Effector memory CD4-positive, alpha-beta T cell (primary cell): ENCODE results near the gene RBP2.

Experiments
- DNase-seq, 3 donors: peaks; one replicate each; pipeline ENCODE4 v3.0.0-alpha.2; 2020
- H3K27ac ChIP-seq: 2 replicates; pipeline ENCODE4 v1.7.0; 2013; ENCODE audit warnings: mild to moderate bottlenecking, low read length, moderate library complexity; ENCODE audit not compliant: insufficient read depth, poor library complexity, severe bottlenecking
- H3K27me3 ChIP-seq: replicated peaks from 2 replicates; pipeline ENCODE4 v1.7.0; 2013; ENCODE audit warnings: mild to moderate bottlenecking, low read length; ENCODE audit not compliant: insufficient read depth, control insufficient read depth, poor library complexity, severe bottlenecking
- H3K36me3 ChIP-seq: 2 replicates; pipeline ENCODE4 v1.7.0; 2013; ENCODE audit warnings: mild to moderate bottlenecking, low read length, moderate library complexity; ENCODE audit not compliant: control insufficient read depth, insufficient read depth
- H3K4me1 ChIP-seq: 2 replicates; pipeline ENCODE4 v1.7.0; 2013; ENCODE audit warnings: low read length, mild to moderate bottlenecking; ENCODE audit not compliant: control insufficient read depth, insufficient read depth, poor library complexity, severe bottlenecking
- H3K4me3 ChIP-seq: 2 replicates; pipeline ENCODE4 v1.7.0; 2013; ENCODE audit warnings: low read length, low read depth, mild to moderate bottlenecking; ENCODE audit not compliant: insufficient read depth, poor library complexity, severe bottlenecking
- H3K9me3 ChIP-seq: 2 replicates; pipeline ENCODE4 v1.7.0; 2013; ENCODE audit warnings: mild to moderate bottlenecking, low read length, moderate library complexity; ENCODE audit not compliant: control insufficient read depth
- total RNA-seq, 3 donors: gene quantifications; one replicate each; lab custom pipeline; 2026; lab: John Stamatoyannopoulos, UW

Gene RBP2
- 0 reads per million in 3 donors for total RNA-seq

DNA sequence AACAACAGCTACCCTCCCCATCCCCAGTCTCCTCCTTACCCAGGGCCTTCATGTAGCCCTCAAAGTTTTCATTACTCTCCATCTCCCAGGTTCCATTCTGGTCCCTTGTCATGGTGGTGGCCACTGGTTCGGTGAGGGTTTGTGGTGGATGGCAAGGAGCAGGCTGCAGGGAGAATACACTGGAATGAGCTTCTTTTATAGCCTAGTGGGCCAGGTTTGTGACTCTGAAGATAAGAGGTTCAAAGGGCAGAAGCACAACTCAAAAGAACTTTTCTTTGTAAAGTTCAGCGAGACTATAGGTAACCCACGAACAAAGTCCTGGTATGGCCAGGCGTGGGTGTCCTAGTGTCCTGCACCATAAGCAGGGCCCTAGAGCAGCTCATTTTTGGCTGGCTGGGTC is at the start of gene RBP2:
Gene RBP2 (minus strand): TSS at position 169 of the 400 bp plus-strand sequence. CDS start 57 bp downstream, at position 112.
- Histone ChIP-seq H3K27me3 (no peaks in the 10 kb centered on the region), H3K9me3 (no peaks in the 10 kb centered on the region), H3K27ac (no peak within 1 kb of the TSS), H3K36me3 (no peaks in the 10 kb centered on the region), H3K4me3 (no peak within 1 kb of the TSS), H3K4me1 (no peaks in the 10 kb centered on the region)
- DNase-seq: no peak

DNA sequence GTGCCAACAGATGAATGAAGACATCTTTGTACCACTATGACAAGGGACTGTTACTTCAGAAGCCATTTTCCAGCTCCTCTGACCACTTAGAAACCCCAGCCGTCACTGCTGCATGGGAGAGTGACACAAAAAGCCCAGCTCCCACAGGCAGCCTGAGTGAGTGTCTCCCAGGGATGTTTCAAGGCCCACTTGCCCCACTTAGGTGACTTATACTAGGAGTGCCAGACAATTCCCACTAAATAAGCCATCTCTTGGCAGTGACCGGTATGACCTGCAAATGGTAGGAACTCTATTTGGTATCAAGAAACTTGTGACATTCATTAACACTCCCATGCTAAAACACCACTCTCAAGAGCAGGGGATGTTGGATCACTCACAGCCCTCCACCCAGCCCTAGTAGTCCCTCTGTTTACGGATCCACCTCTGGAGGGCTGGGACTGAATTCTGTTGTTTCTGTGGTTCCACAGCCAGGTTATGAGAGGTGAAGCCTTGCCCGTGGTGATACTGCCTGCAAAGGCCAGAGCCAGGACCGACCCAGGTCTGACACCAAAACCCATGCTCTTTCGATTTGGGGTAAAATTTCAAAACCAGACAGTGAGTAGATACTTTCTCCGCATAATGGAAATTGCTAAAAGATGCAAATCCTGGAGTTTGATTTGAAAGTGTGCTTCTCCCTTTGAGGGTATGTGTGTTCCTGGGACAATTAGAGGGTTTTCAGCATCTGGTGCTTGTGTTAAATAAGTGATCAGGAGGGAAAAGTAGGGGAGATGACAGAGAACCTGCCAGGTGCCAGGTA is 48.7 kb upstream of the RBP2 start:
- no peak for DNase-seq
- Histone ChIP-seq H3K27ac (no peak overlapping the region), H3K4me1 (no peaks in the 10 kb centered on the region), H3K9me3 (no peaks in the 10 kb centered on the region), H3K4me3 (no peak overlapping the region), H3K27me3 (no peaks in the 10 kb centered on the region), H3K36me3 (no peaks in the 10 kb centered on the region)

DNA sequence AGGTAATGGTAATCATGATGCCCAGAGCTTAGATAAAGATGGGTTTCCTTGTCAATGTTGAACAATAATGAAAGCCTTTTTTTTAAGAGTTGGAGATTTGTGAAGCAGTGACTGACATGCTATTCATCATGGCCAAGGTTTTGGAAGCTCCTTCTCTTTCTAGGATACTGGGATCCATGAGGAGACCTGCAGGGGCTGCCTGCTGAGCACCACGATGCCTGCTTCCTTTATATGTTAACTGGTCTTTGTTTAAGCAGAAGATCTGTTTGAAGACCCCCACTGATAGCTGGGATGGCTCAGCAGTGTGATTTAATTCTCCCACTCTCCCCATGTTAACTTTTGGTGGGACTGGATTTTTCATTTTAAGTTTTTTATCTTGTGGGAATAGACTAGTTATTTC is 47.4 kb upstream of the RBP2 start:
- Histone ChIP-seq H3K9me3 (no peaks in the 10 kb centered on the region), H3K27ac (no peak overlapping the region), H3K4me1 (no peaks in the 10 kb centered on the region), H3K4me3 (no peak overlapping the region), H3K27me3 (no peaks in the 10 kb centered on the region), H3K36me3 (no peaks in the 10 kb centered on the region)
- no peak for DNase-seq

DNA sequence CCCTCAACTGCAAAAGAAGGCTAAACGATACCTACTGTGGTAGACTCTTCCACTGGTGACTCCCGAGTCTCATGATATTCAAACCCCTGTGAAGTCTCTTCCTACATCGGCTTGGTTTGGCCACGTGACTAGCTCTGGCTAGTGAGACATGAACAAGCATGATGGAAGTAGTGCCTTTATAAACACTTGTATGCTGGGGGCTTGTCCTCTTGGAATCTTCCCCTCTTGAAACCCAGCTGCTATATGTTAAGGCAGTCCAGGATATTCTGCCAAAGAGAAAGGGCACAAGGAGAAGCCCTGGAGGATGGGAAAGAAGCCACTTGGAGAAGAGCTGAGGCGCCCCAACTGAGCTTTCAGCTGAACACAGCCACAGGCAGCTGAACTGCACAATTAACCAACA is 46.9 kb upstream of the RBP2 start:
- no peaks in the 10 kb centered on the region for H3K9me3 ChIP-seq
- no peaks in the 10 kb centered on the region for H3K4me1 ChIP-seq
- no peaks in the 10 kb centered on the region for H3K27me3 ChIP-seq
- no peak overlapping the region for H3K27ac ChIP-seq
- no peak overlapping the region for H3K4me3 ChIP-seq
- H3K36me3 ChIP-seq: no peaks in the 10 kb centered on the region
- no peak for DNase-seq

DNA sequence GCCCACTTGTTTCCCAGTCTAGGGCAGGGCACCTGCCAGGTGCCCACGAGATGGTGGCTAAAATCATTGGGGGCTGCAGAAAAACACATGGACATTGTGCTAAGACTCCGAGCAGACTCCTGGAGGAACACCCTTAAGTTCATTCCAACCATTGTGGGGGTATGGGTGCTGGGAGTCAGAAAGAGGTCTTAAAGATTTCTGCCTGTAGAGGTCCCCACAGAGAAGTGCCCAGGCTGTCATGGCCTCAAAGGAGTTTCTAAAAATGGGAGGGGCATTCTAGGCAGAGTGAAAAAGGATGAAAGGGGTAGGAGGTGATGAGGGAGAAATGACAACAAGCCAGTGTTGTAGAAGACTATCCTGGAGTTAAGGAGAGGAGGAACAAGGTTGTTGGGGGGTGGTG is 46.1 kb upstream of the RBP2 start:
- H3K9me3 ChIP-seq: no peaks in the 10 kb centered on the region
- H3K4me1 ChIP-seq: no peaks in the 10 kb centered on the region
- H3K4me3 ChIP-seq: no peak overlapping the region
- H3K27me3 ChIP-seq: no peaks in the 10 kb centered on the region
- no peak for DNase-seq
- no peak overlapping the region for H3K27ac ChIP-seq
- no peaks in the 10 kb centered on the region for H3K36me3 ChIP-seq

DNA sequence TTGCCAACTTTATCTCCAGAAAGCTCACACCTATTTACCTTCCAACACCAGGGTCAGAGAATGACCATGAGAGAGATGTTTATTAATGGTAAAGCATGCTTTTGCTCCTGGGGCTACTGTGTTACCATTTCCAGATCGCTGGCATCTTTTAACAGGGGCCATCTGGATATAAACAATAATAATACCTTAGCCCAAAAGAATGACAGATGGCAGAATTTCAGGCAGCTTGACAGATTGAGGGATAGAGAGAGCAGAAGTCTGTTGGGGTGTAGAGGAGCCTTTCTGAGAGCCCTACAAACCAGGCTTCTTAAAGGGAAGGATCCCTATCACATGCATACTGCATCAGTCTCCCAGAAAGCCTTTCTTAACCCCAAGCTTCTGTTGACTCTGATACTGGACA is 45.5 kb upstream of the RBP2 start:
- Histone ChIP-seq H3K27me3 (no peaks in the 10 kb centered on the region), H3K27ac (no peak overlapping the region)
- DNase-seq: no peak

DNA sequence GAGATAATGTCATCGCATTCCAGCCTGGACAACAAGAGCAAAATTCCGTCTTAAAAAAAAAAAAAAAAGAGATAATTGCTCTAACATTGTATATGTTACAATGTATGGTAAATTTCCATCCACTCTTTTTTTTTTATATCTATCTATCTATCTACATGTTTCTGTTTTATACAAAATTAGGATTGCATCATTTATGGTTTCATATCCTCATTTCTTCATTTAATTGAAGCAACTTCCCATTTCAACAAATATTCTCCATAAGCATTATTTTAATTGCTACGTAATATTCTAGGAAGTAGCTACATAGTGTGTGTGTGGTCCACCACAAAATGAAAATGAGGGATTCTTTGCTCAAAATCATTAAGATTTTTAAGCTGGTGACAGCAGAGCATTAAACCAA is 44.8 kb upstream of the RBP2 start:
- Histone ChIP-seq H3K27ac (no peak overlapping the region), H3K4me1 (no peaks in the 10 kb centered on the region), H3K4me3 (no peak overlapping the region), H3K36me3 (no peaks in the 10 kb centered on the region), H3K9me3 (no peaks in the 10 kb centered on the region), H3K27me3 (no peaks in the 10 kb centered on the region)
- no peak for DNase-seq

More for the DNA sequence above, 45.5 kb upstream of the RBP2 start:
- Histone ChIP-seq H3K9me3 (no peaks in the 10 kb centered on the region), H3K4me1 (no peaks in the 10 kb centered on the region), H3K36me3 (no peaks in the 10 kb centered on the region), H3K4me3 (no peak overlapping the region)

DNA sequence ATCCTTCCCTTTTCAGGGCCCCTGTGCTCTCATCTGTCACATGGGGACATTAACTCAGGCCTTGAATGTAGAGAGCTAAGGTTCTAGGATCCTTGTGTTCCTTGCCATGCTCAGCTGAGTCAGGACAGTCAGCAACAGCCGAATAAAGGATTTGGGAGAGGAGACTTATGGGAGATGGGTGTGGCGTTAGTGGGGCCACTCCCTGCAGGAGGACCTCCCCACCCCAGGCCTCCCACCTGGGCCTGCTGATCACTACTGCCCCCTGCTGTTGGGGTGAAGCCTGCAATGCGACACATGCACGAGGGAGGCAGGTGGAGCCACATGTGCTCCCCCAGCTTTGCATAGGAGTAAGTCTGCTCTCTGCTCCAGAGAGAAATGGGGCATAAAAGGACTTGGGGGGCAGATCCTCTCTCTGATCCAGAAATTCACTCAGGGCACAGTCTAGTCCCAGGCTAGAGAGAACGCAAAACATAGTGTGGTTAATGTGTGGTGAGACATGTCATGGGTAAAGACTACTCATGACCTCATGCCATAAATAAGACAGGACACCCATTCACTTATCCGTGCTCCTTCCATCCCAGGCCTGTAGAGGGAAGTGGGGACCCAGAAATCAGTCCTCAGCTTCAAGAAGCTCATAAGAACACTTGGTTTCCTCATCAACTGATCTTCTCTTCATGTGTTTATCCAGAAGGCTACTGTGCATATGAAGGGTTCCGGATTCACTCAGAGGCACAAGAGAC is 43.9 kb upstream of the RBP2 start:
- no peaks in the 10 kb centered on the region for H3K36me3 ChIP-seq
- H3K27me3 ChIP-seq: no peaks in the 10 kb centered on the region
- H3K27ac ChIP-seq: no peak overlapping the region
- no peaks in the 10 kb centered on the region for H3K9me3 ChIP-seq
- H3K4me3 ChIP-seq: no peak overlapping the region
- no peaks in the 10 kb centered on the region for H3K4me1 ChIP-seq
- DNase-seq: no peak

DNA sequence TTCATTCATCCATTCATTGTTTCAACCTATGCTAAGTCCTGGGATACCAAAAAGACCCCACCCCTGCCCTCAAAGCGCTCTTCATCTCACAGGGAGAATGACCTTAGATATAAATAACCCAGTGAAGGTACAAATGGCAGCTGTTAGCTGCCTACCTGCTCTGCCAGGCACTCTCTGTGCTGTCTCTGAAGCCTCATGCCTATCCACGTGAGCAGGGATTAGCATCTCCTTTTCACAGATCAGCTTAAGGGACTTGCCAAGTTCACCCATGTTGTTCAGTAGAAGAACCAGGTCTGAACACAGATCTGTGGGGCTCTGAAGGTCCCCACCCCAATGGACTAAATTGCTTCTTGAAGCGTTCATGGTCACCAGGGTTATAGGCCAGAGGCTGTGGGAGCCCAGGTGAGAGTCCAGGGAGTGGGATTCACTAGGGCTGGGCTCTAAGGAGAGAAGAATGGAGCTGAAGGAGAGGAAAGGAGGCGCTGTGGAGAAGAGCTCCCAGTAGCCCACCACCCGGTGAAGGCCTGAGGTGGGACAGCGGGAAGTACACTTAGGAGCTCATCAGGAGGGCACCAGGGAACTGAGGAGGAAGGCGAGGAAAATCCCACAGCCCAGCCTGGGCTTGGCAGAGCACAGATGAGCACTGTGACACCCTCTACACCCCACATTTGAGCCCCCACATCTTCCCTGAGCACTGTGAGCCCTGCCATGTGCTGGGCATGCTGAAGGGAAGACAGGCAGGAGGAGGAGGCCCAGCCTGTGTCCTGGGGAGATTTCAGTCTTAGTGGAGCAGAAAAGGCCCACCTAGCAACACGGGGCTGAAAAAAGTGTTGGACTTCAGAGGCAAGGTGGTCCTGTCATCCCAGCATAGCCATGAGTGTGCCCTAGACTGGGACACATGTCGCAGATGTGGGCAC is 42.9 kb upstream of the RBP2 start:
- Histone ChIP-seq H3K4me3 (no peak overlapping the region), H3K27ac (no peak overlapping the region), H3K9me3 (no peaks in the 10 kb centered on the region), H3K27me3 (no peaks in the 10 kb centered on the region), H3K36me3 (no peaks in the 10 kb centered on the region), H3K4me1 (no peaks in the 10 kb centered on the region)
- no peak for DNase-seq
